B cell (primary cell): ENCODE measurements around the gene PROP1. TPM values are rescaled to one million over a fixed set of nuclear protein-coding genes. Genes with fewer than 3 reads are reported as not detected.

Experiments used
- ATAC-seq: fragments of 200-7000 bp; cut with Tn5 transposase; one replicate; pipeline ENCODE4 v1.10.0; 2021; ENCODE audit warnings: low read depth, mild to moderate bottlenecking, moderate number of reproducible peaks, moderate library complexity
- CTCF ChIA-PET: fragments of 350-600 bp; sonication (Branson Sonifier 250); formaldehyde crosslinking; loops from one replicate; lab custom pipeline; 2021; ENCODE audit warnings: antibody characterized with exemption, inconsistent platforms; lab: Charles Lee
- POLR2A ChIA-PET: fragments of 350-600 bp; sonication (Branson Sonifier 250); formaldehyde crosslinking; loops from one replicate; lab custom pipeline; 2021; ENCODE audit warnings: antibody characterized with exemption; lab: Charles Lee
- DNase-seq: peaks from one replicate; pipeline ENCODE4 v3.0.0; 2013
- H2AFZ ChIP-seq: 2 replicates; pipeline ENCODE4 v1.6.1; 2012; ENCODE audit warnings: mild to moderate bottlenecking, low read depth, low read length; ENCODE audit not compliant: insufficient read depth, poor library complexity, severe bottlenecking
- H3K27ac ChIP-seq, 2 donors: 1 replicate in 1 of 2; 2 replicates in 1 of 2; pipeline ENCODE4 v1.5.1; 2012 to 2013; ENCODE audit warnings: low read length in 2 of 2, mild to moderate bottlenecking in 2 of 2, moderate library complexity in 1 of 2
- H3K27me3 ChIP-seq, 4 experiments: fragments of 200-600 bp in 1 of 4; sonication (generic) in 1 of 4; replicated peaks in 1 of 4; 1 replicate in 2 of 4; 2 replicates in 2 of 4; pipeline versions ENCODE4 v1.6.1 to v1.7.0; 2013 to 2016; ENCODE audit warnings: low read length in 3 of 4, mild to moderate bottlenecking in 2 of 4, mixed read lengths in 1 of 4, moderate library complexity in 1 of 4; ENCODE audit not compliant: insufficient read depth in 4 of 4, control insufficient read depth in 3 of 4; ENCODE audit errors: control extremely low read depth in 1 of 4
- H3K36me3 ChIP-seq, 2 experiments: replicated peaks in 1 of 2; 1 replicate in 1 of 2; 2 replicates in 1 of 2; pipeline versions ENCODE4 v1.6.1 to v1.7.1; 2013; ENCODE audit warnings: low read length in 1 of 2; ENCODE audit not compliant: insufficient read depth in 2 of 2, control insufficient read depth in 1 of 2; ENCODE audit errors: control extremely low read depth in 1 of 2, extremely low read depth in 1 of 2
- H3K4me1 ChIP-seq, 2 donors: fragments of 200-600 bp in 1 of 2; sonication (generic) in 1 of 2; 1 replicate in 1 of 2; 2 replicates in 1 of 2; pipeline versions ENCODE4 v1.5.1 to v1.6.1; 2013 to 2017; ENCODE audit warnings: low read length in 2 of 2; ENCODE audit not compliant: control insufficient read depth in 2 of 2, insufficient read depth in 2 of 2
- H3K4me2 ChIP-seq: replicated peaks from 2 replicates; pipeline ENCODE3; 2012; ENCODE audit warnings: mild to moderate bottlenecking, low read depth, low read length; ENCODE audit not compliant: poor library complexity, severe bottlenecking
- H3K4me3 ChIP-seq, 5 experiments: fragments of 200-600 bp in 1 of 5; sonication (generic) in 1 of 5; 1 replicate in 3 of 5; 2 replicates in 2 of 5; pipeline versions ENCODE4 v1.5.1 to v1.7.0; 2011 to 2016; ENCODE audit warnings: low read length in 4 of 5, mild to moderate bottlenecking in 4 of 5, low read depth in 2 of 5, control low read depth in 1 of 5, moderate library complexity in 1 of 5; ENCODE audit not compliant: insufficient read depth in 1 of 5; ENCODE audit errors: control extremely low read depth in 1 of 5, extremely low read depth in 1 of 5
- H3K79me2 ChIP-seq: fragments of 200-600 bp; sonication (generic); one replicate; pipeline ENCODE4 v1.6.0; 2016; ENCODE audit warnings: low read length; ENCODE audit not compliant: control insufficient read depth, insufficient read depth
- H3K9ac ChIP-seq: fragments of 200-600 bp; sonication (generic); 2 replicates; pipeline ENCODE4 v1.6.1; 2017; ENCODE audit warnings: mild to moderate bottlenecking, low read length, moderate library complexity
- H3K9me3 ChIP-seq, 3 donors: one replicate each; pipeline versions ENCODE4 v1.6.1 to v1.7.1; 2013; ENCODE audit warnings: low read length in 2 of 3; ENCODE audit not compliant: control insufficient read depth in 2 of 3, insufficient read depth in 1 of 3; ENCODE audit errors: control extremely low read depth in 1 of 3
- H4K20me1 ChIP-seq: 2 replicates; pipeline ENCODE4 v1.6.0; 2012; ENCODE audit warnings: mild to moderate bottlenecking, low read length; ENCODE audit not compliant: insufficient read depth, control insufficient read depth, poor library complexity, severe bottlenecking
- H3K27ac Mint-ChIP-seq: one replicate; pipeline ENCODE4 v1.8.0; 2021; ENCODE audit warnings: mixed read lengths
- H3K27me3 Mint-ChIP-seq: one replicate; pipeline ENCODE4 v1.8.0; 2021; ENCODE audit warnings: mixed read lengths
- H3K4me1 Mint-ChIP-seq: one replicate; pipeline ENCODE4 v1.8.0; 2021; ENCODE audit warnings: mixed read lengths
- H3K4me3 Mint-ChIP-seq: one replicate; pipeline ENCODE4 v1.8.0; 2021; ENCODE audit warnings: mixed read lengths
- H3K9me3 Mint-ChIP-seq: one replicate; pipeline ENCODE4 v1.8.0; 2022; ENCODE audit warnings: mixed read lengths; ENCODE audit not compliant: insufficient read depth
- CTCF ChIP-seq: fragments of 200-600 bp; IDR thresholded peaks from one replicate; pipeline ENCODE4 v1.8.0; 2022; ENCODE audit warnings: antibody characterized with exemption, mild to moderate bottlenecking
- EZH2 ChIP-seq: IDR thresholded peaks from 2 replicates; pipeline ENCODE4 v1.6.1; 2012; ENCODE audit warnings: borderline replicate concordance, low read depth, mild to moderate bottlenecking, moderate library complexity, low read length; ENCODE audit not compliant: insufficient read depth, poor library complexity, severe bottlenecking
- WGBS: methylation state at CpG from one replicate; pipeline ENCODE4 v1.1.5; 2013; ENCODE audit warnings: missing lambda C conversion rate; ENCODE audit not compliant: insufficient coverage; 5-methylcytosine and 5-hydroxymethylcytosine counted together
- intact Hi-C: fragments of 100-400 bp; cut with micrococcal nuclease; formaldehyde crosslinking; loops from one replicate; pipeline ENCODE4 v1.10.0; 2022
- polyA plus RNA-seq: library from polyadenylated mRNA; depleted of rRNA; stranded (reverse); fragments of >200 nt; gene quantifications from 2 replicates; pipeline ENCODE4 v1.2.3, GENCODE V29; 2012
- total RNA-seq, 2 donors: library from RNA; stranded (reverse); fragments of 120-200 nt in 1 of 2; gene quantifications; 1 replicate in 1 of 2; 2 replicates in 1 of 2; pipeline versions ENCODE4 v1.2.3 to v1.2.4, GENCODE V29; 2013 to 2022

Gene PROP1
- total and polyA plus RNA-seq, 2 donors (not counting 1 experiment from before 2014, with no cell fraction given): not detected

GRCh38 chr5:177964471-177964870, 31.6 kb downstream of the PROP1 start:
- intact Hi-C loops: no loop called here
- Histone ChIP-seq H2AFZ (no peak overlapping the region), H3K79me2 (no peaks in the 10 kb centered on the region), H3K4me2 (no peak overlapping the region), H3K36me3 (no peaks in the 10 kb centered on the region), H3K27ac (no peak overlapping the region), H3K9me3 (peaks cover 0 to 7% (median 0%) of the 10 kb centered on the region in 3 donors), H3K4me3 (no peak overlapping the region), H3K4me1 (no peaks in the 10 kb centered on the region), H4K20me1 (no peaks in the 10 kb centered on the region), H3K27me3 (no peaks in the 10 kb centered on the region), H3K9ac (no peak overlapping the region)
- whole genome bisulfite sequencing: 95% methylated on average over 12 of the region's 12 CpGs
- H3K27me3 Mint-ChIP-seq: no peaks in the 10 kb centered on the region
- no peaks in the 10 kb centered on the region for H3K4me1 Mint-ChIP-seq
- ChIA-PET POLR2A (no interaction called here), CTCF (no interaction called here)
- H3K27ac Mint-ChIP-seq: no peak overlapping the region
- DNase-seq: no peak
- TF ChIP-seq CTCF (no peak), EZH2 (no peak)
- no peak overlapping the region for H3K4me3 Mint-ChIP-seq
- no peaks in the 10 kb centered on the region for H3K9me3 Mint-ChIP-seq
- ATAC-seq: no peak

- Mint-ChIP-seq H3K9me3 (no peaks in the 10 kb centered on the region), H3K27me3 (no peaks in the 10 kb centered on the region), H3K27ac (no peak overlapping the region), H3K4me1 (no peaks in the 10 kb centered on the region), H3K4me3 (no peak overlapping the region)
- CTCF ChIA-PET: no interaction called here
- no peak overlapping the region for H3K4me3 ChIP-seq
- TF ChIP-seq CTCF (no peak), EZH2 (no peak)
- POLR2A ChIA-PET: no interaction called here
- no peak overlapping the region for H3K27ac ChIP-seq
- H3K9ac ChIP-seq: no peak overlapping the region
- no peaks in the 10 kb centered on the region for H3K36me3 ChIP-seq
- peaks cover 0 to 7% (median 0%) of the 10 kb centered on the region in 3 donors for H3K9me3 ChIP-seq
- H3K27me3 ChIP-seq: no peaks in the 10 kb centered on the region
- no peaks in the 10 kb centered on the region for H3K79me2 ChIP-seq
- no peaks in the 10 kb centered on the region for H3K4me1 ChIP-seq
- intact Hi-C loops: no loop called here
- no peaks in the 10 kb centered on the region for H4K20me1 ChIP-seq
- no peak overlapping the region for H2AFZ ChIP-seq
- ATAC-seq (no peak), DNase-seq (no peak)
- WGBS: 95% methylated on average over 14 of the region's 14 CpGs
- no peak overlapping the region for H3K4me2 ChIP-seq
Measured at GRCh38 chr5:177963966-177964365, 32.1 kb downstream of the PROP1 start.
